Measurements from ENCODE around the gene RNF181. TPM values are rescaled to one million over a fixed set of nuclear protein-coding genes. Genes with fewer than 3 reads are reported as not detected.

RNF181 gene
- polyA plus RNA-seq, 2 of the 4 experiments (the other 2 are of a cell fraction), result 189 to 287 TPM

DNA sequence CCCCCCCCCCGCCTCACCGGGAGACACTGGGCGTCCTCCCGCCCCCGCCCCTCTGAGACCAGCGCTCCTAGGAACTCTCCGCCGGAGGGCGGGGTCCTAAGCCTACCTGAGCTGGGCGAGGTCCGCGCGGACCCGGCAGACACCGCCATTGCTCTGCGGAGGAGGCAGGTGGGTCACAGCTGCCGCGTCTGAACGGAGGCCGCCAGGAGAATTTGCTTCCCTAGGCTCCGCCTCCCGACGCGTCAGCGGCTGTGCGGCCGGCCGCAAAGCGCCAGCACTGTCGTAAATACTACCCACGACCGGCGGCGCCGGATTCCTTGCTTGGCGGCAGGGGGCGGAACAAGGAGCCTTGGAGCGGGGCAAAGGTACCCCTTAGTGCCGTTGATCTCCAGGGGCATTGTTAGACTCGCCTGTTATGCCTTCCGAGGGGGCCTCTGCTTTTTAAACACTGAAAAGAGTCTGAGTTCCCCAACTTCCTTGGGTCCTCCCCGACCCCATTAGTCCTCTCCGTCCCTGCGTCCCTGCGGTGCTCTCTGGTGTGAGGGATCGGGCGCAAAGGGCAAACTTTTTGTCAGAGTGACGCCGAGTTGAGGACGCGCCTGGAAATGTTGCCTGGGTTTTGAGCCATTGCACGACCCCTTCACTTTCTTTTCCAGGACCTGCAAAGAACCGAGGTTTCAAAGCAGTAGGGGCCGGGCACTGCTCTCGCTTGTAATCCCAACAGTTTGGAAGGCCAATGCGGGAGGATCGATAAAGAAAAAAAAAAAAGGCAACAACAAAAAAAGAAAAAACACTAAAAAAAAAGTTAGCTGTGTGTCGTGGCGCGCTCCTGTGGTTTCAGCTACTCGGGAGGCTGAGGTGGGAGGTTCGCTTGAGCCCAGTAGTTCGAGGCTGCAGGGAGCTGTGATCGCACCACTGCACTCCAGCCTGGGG lies 34.0 kb upstream of the RNF181 start, which contains the start of gene GGCX (continued):
- TF ChIP-seq, protein P1, sequence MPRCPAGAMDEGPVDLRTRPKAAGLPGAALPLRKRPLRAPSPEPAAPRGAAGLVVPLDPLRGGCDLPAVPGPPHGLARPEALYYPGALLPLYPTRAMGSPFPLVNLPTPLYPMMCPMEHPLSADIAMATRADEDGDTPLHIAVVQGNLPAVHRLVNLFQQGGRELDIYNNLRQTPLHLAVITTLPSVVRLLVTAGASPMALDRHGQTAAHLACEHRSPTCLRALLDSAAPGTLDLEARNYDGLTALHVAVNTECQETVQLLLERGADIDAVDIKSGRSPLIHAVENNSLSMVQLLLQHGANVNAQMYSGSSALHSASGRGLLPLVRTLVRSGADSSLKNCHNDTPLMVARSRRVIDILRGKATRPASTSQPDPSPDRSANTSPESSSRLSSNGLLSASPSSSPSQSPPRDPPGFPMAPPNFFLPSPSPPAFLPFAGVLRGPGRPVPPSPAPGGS (IDR thresholded peaks at IDR 0.05), result peak; percentile 91; the same call in 2 of the 3 replicates
- TF ChIP-seq HOXA7 (CRISPR knock-in tag; IDR thresholded peaks at IDR 0.05), result no peak
- TF ChIP-seq NPAS2 (CRISPR knock-in tag; IDR thresholded peaks at IDR 0.05; ENCODE audit: borderline replicate concordance), result no peak
- TF ChIP-seq ZC3H11A (IDR thresholded peaks at IDR 0.05), result no peak
- TF ChIP-seq BHLHE40 (IDR thresholded peaks at IDR 0.05; ENCODE audit: low read depth, low read length), result no peak
- no peak for TF ChIP-seq ZNF302 (CRISPR knock-in tag; IDR thresholded peaks at IDR 0.05)
- peak; percentile 39; the same call in 2 of the 3 replicates for TF ChIP-seq SMC3 (IDR thresholded peaks at IDR 0.05)
- TF ChIP-seq, protein P2, sequence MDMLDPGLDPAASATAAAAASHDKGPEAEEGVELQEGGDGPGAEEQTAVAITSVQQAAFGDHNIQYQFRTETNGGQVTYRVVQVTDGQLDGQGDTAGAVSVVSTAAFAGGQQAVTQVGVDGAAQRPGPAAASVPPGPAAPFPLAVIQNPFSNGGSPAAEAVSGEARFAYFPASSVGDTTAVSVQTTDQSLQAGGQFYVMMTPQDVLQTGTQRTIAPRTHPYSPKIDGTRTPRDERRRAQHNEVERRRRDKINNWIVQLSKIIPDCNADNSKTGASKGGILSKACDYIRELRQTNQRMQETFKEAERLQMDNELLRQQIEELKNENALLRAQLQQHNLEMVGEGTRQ (IDR thresholded peaks at IDR 0.05), result no peak
- TF ChIP-seq EHMT2 (IDR thresholded peaks at IDR 0.05; ENCODE audit: low read depth), result no peak
- no peak for TF ChIP-seq CHD4 (IDR thresholded peaks at IDR 0.05; ENCODE audit: borderline replicate concordance)
- no peak for TF ChIP-seq CBX8 (IDR thresholded peaks at IDR 0.05)
- no peak for TF ChIP-seq JUNB (IDR thresholded peaks at IDR 0.05)
- TF ChIP-seq, protein P3, sequence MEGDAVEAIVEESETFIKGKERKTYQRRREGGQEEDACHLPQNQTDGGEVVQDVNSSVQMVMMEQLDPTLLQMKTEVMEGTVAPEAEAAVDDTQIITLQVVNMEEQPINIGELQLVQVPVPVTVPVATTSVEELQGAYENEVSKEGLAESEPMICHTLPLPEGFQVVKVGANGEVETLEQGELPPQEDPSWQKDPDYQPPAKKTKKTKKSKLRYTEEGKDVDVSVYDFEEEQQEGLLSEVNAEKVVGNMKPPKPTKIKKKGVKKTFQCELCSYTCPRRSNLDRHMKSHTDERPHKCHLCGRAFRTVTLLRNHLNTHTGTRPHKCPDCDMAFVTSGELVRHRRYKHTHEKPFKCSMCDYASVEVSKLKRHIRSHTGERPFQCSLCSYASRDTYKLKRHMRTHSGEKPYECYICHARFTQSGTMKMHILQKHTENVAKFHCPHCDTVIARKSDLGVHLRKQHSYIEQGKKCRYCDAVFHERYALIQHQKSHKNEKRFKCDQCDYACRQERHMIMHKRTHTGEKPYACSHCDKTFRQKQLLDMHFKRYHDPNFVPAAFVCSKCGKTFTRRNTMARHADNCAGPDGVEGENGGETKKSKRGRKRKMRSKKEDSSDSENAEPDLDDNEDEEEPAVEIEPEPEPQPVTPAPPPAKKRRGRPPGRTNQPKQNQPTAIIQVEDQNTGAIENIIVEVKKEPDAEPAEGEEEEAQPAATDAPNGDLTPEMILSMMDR (IDR thresholded peaks at IDR 0.05), result no peak
- peak; percentile 78; the same call in 1 of the 2 replicates for TF ChIP-seq PHF8 (IDR thresholded peaks at IDR 0.05; ENCODE audit: borderline replicate concordance, low read depth)
- TF ChIP-seq EHF (CRISPR knock-in tag; IDR thresholded peaks at IDR 0.05), result no peak
- TF ChIP-seq TFCP2L1 (CRISPR knock-in tag; IDR thresholded peaks at IDR 0.05), result no peak
- TF ChIP-seq CHD2 (IDR thresholded peaks at IDR 0.05; ENCODE audit: low read length, partially characterized antibody), result no peak
- TF ChIP-seq FOSL2 (IDR thresholded peaks at IDR 0.05), result no peak
- TF ChIP-seq FOSL2 (CRISPR knock-in tag; IDR thresholded peaks at IDR 0.05), result peak; percentile 29; the same call in 1 of the 2 replicates
- TF ChIP-seq NR3C1 (IDR thresholded peaks at IDR 0.05), result no peak
- no peak for TF ChIP-seq RARB (CRISPR knock-in tag; IDR thresholded peaks at IDR 0.05)
- TF ChIP-seq, protein P4, sequence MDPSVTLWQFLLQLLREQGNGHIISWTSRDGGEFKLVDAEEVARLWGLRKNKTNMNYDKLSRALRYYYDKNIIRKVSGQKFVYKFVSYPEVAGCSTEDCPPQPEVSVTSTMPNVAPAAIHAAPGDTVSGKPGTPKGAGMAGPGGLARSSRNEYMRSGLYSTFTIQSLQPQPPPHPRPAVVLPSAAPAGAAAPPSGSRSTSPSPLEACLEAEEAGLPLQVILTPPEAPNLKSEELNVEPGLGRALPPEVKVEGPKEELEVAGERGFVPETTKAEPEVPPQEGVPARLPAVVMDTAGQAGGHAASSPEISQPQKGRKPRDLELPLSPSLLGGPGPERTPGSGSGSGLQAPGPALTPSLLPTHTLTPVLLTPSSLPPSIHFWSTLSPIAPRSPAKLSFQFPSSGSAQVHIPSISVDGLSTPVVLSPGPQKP (IDR thresholded peaks at IDR 0.05; ENCODE audit: low read depth, low read length), result no peak
- TF ChIP-seq, protein P5, sequence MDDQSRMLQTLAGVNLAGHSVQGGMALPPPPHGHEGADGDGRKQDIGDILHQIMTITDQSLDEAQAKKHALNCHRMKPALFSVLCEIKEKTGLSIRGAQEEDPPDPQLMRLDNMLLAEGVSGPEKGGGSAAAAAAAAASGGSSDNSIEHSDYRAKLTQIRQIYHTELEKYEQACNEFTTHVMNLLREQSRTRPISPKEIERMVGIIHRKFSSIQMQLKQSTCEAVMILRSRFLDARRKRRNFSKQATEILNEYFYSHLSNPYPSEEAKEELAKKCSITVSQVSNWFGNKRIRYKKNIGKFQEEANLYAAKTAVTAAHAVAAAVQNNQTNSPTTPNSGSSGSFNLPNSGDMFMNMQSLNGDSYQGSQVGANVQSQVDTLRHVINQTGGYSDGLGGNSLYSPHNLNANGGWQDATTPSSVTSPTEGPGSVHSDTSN (IDR thresholded peaks at IDR 0.05), result peak; percentile 35; the same call in 1 of the 2 replicates
- no peak for TF ChIP-seq FOSB (CRISPR knock-in tag; IDR thresholded peaks at IDR 0.05)
- TF ChIP-seq SREBF2 (IDR thresholded peaks at IDR 0.05), result no peak
